Panc1 (cell line): ENCODE results near the gene ZBBX.

Experiments
- POLR2AphosphoS5 ChIP-seq: IDR thresholded peaks from 2 replicates; pipeline ENCODE4 v1.6.1; 2012; ENCODE audit warnings: mild to moderate bottlenecking, low read depth, low read length, moderate library complexity
- SIN3A ChIP-seq: IDR thresholded peaks from 2 replicates; pipeline ENCODE4 v1.6.1; 2012; ENCODE audit warnings: low read depth, mild to moderate bottlenecking, low read length, moderate library complexity, borderline replicate concordance; ENCODE audit not compliant: insufficient read depth
- TF ChIP-seq, protein P1 (sequence below): fragments of 450-650 bp; IDR thresholded peaks from 2 replicates; pipeline ENCODE4 v1.5.1; 2017; ENCODE audit warnings: mild to moderate bottlenecking
- TF ChIP-seq, protein P2 (sequence below), 2 experiments: IDR thresholded peaks; 2 replicates each; pipeline ENCODE4 v1.6.1; 2011 to 2012; ENCODE audit warnings: low read depth in 2 of 2, control low read depth in 1 of 2, low read length in 1 of 2, mild to moderate bottlenecking in 1 of 2, moderate library complexity in 1 of 2; ENCODE audit not compliant: insufficient read depth in 1 of 2

DNA sequence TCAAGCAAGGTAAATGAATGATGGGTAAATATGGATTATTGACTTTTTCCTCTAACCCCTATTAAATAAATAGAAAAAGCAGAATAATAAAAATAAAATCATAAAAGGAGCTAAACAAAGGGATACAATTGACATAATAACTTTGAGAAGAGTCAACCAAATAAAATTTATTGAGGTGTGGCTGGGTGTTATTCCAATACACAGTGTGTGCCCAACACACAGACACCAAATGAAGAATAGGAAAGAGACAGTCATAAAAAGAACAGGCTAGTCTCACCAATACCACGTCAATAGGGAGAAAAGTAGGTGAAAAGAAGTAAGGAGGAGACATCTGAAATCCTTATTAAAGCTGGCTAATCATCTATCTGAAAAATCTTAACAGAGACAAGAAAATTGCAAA, 127.1 kb downstream of the ZBBX start:
- TF ChIP-seq, protein P1, sequence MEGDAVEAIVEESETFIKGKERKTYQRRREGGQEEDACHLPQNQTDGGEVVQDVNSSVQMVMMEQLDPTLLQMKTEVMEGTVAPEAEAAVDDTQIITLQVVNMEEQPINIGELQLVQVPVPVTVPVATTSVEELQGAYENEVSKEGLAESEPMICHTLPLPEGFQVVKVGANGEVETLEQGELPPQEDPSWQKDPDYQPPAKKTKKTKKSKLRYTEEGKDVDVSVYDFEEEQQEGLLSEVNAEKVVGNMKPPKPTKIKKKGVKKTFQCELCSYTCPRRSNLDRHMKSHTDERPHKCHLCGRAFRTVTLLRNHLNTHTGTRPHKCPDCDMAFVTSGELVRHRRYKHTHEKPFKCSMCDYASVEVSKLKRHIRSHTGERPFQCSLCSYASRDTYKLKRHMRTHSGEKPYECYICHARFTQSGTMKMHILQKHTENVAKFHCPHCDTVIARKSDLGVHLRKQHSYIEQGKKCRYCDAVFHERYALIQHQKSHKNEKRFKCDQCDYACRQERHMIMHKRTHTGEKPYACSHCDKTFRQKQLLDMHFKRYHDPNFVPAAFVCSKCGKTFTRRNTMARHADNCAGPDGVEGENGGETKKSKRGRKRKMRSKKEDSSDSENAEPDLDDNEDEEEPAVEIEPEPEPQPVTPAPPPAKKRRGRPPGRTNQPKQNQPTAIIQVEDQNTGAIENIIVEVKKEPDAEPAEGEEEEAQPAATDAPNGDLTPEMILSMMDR = no peak
- TF ChIP-seq, protein P2, sequence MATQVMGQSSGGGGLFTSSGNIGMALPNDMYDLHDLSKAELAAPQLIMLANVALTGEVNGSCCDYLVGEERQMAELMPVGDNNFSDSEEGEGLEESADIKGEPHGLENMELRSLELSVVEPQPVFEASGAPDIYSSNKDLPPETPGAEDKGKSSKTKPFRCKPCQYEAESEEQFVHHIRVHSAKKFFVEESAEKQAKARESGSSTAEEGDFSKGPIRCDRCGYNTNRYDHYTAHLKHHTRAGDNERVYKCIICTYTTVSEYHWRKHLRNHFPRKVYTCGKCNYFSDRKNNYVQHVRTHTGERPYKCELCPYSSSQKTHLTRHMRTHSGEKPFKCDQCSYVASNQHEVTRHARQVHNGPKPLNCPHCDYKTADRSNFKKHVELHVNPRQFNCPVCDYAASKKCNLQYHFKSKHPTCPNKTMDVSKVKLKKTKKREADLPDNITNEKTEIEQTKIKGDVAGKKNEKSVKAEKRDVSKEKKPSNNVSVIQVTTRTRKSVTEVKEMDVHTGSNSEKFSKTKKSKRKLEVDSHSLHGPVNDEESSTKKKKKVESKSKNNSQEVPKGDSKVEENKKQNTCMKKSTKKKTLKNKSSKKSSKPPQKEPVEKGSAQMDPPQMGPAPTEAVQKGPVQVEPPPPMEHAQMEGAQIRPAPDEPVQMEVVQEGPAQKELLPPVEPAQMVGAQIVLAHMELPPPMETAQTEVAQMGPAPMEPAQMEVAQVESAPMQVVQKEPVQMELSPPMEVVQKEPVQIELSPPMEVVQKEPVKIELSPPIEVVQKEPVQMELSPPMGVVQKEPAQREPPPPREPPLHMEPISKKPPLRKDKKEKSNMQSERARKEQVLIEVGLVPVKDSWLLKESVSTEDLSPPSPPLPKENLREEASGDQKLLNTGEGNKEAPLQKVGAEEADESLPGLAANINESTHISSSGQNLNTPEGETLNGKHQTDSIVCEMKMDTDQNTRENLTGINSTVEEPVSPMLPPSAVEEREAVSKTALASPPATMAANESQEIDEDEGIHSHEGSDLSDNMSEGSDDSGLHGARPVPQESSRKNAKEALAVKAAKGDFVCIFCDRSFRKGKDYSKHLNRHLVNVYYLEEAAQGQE (IDR thresholded peaks at IDR 0.05; ENCODE audit: insufficient read depth in 1 of 2, low read depth in 2 of 2, low read length in 1 of 2) = no peak
- TF ChIP-seq POLR2AphosphoS5 (no peak), SIN3A (no peak)
